DLD1 (cell line): ENCODE data around the gene PCSK5.

Experiments used
- in situ Hi-C: cut with HindIII; loops from 2 replicates; pipeline ENCODE4 v1.10.0; 2017; ENCODE audit warnings: low sequenced_read_pairs

Gene PCSK5

DNA sequence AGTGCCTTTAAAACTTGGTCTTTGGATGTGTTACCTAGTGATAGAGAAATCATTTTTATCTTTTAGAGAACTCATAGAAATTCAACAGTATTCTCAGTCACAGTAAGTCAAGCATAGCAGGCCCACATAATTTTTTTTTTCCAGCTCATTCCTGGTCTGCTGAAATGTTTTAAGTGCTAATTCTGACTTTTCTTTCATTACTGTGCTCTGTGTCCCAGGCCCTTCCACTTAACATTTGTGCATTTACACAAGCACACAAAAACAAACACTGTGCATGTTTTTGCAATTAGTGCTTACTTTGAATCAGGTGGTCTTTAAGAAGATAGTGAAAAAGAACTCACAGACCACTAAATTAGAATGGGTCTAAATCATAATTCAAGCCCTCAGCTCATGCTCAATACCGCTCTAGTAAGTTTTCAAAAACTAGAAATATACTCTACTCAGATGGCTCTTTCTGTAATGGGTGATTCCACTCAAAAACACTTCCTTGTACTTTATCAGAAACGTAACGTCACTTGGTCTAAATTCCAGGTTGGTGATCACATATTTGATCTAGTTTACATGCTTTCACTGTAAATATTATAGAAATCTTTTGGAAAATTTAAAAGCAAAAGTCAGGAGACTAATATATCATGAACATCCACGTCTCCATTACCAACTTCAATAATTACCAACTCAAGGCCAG lies 107.8 kb downstream of the PCSK5 start:
- in situ Hi-C loops: no loop called here

DNA sequence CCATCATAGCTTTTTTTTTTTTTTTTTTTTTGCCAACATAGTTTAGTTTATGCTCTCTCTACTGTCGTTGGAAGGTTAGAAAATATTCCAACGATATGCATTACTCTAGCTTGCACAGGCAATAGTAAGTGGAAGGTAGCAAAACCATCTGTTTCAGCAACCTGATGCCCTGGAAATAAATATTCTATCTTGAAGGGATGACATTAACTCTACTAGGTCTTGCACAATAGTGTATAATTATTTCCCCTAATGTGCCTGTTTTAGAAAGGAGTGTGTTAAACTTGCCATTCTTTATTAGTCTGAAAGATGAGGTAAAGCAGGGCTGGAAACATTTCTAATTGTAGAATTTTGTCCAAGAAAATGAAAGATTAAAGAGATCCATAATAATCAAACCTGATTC lies 111.0 kb downstream of the PCSK5 start:
- in situ Hi-C loops: no loop called here

DNA sequence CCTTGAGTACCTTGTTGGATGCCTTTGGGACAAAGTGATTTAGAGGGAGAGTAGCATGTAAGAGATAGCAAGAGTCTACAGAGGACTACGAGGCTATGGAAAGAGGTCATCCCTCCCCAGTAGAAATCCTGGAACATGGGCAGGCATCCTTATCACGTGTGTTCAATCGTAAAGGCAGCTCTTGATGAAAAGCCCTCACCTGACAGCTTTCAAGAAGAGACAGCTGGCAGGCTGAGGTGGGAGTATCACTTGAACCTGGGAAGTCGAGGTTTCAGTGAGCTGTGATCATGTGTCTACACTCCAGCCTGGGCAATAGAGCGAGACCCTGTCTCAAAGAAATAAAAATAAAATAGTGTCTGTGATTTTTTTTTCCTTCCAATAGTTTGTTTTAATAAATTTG lies 112.6 kb downstream of the PCSK5 start:
- in situ Hi-C loops: no loop called here

DNA sequence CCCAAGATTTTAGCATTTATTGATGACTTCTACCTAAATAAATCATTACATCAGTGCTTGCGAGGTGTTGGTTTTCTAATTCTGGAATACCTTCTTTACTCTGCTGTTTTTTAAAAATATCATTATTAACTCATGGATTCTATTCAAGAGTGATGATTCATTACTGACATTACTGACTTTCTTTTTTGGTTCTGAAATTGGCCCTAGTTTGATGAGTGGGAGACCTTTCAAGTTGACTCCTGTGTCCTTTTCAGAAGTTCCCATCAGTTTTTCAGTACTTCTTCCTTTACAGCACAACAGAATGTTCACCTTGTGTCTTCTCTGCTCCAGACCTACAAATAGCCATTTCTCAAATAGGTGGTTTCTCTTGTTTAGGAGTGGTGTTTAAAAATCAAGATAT lies 114.1 kb downstream of the PCSK5 start:
- in situ Hi-C loops: no loop called here

DNA sequence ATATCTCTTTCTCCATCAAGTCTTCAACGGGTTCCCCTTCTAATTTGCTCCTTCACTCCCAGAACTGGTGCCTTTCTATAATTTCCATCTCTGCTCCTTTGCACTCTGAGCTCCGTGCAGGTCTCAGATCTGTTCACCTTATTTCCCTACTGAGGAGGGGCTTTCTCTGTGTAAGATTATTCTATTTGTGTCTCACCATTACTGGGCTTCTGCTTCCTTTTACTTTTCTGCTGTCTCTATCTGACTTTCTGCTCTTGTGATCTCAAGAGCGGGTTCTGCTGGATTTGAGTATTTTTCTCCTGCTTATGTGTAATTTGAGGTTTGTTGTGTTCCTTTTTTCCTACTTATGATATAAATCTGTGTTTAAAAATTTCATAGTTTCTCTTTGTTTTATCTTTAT lies 117.5 kb downstream of the PCSK5 start:
- in situ Hi-C loops: no loop called here

DNA sequence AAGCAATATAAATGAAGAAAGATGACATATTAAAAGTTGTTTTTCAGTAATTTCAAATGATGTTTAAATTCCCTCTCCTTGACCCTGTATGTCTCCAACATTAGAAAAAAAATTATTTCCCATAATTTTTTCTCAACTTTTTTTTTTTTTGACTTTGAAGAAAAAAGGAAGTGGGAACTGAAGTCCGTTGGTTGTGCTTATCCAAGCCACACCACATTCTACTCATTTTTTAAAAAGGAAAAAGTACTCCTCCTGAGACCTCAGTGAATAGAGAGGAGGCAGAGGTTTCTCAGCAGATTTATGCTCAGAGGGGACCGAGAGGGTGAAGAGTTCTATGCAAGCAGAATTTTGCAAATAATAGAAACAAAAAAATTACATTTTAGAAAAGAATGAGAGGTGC lies 123.3 kb downstream of the PCSK5 start:
- in situ Hi-C loops: no loop called here

DNA sequence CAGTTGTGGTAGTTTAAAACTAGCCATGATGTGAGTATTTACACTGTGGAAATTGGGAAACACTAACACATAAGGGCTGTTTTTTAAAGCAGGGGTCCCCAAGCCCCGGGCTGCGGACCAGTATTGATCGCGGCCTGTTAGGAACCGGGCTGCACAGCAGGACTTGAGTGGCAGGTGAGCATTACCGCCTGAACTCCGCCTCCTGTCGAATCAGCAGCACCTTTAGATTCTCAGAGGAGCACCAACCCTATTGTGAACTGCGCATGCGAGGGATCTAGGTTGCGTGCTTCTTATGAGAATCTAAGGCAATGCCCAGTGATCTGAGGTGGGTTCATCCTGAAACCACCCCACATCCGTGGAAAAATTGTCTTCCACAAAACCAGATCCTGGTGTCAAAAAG lies 127.8 kb downstream of the PCSK5 start:
- in situ Hi-C loops: no loop called here

DNA sequence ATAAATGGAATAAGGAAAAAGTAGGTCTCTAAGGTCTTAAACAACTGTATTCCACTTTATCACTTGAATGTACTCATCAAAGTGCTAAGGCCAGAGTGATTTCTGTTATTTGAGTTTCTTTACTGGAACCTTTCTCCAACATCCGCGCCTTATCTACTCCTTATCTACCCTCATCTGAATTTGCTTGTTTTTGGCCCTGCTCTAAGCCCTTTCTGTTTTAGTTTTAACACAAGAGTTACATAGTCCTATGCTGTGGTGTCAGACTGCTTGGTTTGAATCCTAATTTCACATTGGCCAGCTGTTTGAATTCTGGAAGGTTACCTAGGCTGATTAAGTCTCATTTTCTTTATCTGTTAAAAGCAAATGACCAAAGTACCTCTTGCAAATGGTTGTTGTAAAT lies 128.3 kb downstream of the PCSK5 start:
- in situ Hi-C loops: no loop called here

DNA sequence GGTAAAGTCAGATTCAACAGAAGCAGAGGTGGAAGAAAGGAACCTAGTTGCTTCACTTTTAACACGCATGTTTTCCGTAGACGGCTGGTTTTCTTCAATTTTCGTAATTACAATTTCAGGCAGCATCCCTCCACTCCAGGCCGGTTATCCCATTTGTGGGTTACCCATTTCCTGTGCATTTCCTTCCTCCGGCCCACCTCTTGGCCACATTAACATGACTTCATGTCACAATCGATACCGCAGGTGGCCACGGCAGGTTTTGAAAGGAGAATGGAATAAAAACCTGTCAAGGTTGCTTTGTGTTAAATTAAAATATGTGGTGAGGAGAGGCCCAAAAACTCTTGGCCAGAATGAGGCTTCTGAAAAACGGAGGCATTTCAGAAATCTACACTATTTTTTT lies 130.2 kb downstream of the PCSK5 start:
- in situ Hi-C loops: no loop called here

DNA sequence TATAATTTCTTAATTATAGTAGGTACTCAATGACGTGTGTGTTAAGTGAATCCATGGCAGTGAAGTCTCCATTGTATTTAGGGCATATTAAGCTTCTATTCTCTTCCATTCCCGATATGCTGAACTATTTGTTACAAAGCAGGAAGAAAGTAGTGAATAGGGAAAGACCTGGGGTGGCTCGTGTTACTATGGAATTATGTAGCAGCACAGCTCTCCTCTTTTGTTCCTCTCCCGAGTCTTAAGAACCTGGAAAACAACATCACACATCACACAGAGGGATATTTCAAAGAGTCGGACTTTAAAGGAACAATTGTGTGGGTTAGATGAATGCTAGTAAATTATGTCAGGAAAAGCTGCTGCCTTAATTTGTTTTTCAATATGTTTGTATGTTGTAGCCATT lies 131.8 kb downstream of the PCSK5 start:
- in situ Hi-C loops: no loop called here

DNA sequence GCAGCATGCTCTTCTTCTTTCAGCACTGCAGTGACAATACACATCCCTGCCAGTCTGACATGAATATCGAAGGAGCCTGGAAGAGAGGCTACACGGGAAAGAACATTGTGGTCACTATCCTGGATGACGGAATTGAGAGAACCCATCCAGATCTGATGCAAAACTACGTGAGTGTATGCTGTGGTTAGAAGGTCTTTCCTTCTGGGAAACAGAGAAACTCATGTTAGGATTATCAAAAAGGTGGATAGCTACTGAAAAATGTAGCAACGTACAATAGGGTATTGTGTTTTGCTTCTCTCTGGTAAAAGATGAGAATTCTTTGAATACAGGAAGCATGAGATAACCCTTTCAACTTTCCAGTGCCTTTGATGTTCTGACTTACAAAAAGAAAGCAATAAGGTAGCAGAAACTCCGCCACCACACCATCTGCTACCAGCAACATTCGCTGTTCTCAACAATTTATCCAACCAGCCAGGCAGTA lies 133.3 kb downstream of the PCSK5 start:
- in situ Hi-C loops: no loop called here

DNA sequence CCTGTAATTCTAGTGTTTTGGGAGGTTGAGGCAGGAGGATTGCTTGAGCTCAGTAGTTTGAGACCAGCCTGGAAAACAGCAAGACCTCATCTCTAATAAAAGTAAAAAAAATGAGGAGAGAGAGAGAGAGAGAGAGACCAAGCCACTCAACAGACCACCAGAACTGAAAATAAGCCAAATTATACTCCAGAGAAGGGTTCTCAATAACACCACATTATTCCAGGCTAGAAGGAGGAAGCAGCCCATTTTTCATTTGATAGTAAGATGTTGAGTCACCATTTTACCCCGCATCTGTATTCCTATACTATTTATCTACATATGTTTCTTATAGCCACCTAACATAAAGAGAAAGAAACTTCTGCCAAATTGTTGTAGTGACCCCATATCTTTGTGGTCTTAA lies 134.8 kb downstream of the PCSK5 start:
- in situ Hi-C loops: no loop called here

DNA sequence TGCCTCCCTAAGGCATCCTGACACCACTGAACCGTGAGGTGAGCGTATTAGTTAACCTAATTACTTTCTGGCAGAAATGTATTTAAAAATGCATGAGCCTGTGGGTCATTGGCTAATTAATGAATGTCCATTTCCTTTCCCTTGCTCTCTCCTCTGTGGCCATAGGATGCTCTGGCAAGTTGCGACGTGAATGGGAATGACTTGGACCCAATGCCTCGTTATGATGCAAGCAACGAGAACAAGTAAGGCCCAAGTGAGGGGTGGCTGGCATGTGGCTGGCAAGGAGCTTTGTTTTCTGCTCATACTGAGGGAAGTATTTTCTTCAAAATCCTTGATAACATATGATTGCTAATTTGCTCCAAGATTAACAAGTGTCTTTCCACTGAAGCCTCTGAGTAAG lies 136.3 kb downstream of the PCSK5 start:
- in situ Hi-C loops: no loop called here

DNA sequence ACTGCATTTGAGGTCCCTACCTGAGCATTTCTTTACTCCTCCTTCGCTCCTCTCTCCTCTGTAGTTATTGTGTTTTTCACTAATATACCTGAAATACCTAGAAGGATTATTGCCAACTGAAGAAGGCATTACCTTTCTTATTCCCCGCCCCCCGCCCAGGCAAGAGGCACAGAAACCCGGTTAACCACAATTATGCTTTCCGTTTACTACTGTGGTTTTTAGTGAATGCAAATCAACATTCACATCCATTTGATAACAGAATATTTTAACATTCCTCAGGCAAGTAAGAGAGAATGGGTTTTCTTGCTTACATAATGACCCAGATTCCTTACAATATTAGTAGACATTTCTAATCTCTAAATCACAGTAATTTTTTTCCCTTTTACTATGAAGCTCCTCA lies 136.9 kb downstream of the PCSK5 start:
- in situ Hi-C loops: no loop called here

DNA sequence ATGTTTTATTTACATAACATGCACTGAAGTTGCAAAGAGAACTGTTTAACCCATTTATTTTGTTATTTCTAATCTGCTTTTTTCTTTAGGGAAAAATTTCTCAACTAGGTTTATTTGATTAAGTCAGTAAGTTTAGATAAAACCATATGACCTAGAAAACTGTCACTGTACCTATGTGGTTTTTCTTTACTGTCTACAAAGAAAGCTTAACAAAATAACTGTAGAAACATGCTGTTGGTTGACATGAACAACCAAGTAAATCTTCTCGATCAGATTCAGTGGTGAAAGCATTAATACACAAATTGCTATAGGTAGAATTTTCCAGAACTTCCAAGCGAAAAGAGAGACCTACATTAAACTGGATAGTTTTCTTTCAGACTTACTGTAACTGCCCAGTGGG lies 137.4 kb downstream of the PCSK5 start:
- in situ Hi-C loops: no loop called here

DNA sequence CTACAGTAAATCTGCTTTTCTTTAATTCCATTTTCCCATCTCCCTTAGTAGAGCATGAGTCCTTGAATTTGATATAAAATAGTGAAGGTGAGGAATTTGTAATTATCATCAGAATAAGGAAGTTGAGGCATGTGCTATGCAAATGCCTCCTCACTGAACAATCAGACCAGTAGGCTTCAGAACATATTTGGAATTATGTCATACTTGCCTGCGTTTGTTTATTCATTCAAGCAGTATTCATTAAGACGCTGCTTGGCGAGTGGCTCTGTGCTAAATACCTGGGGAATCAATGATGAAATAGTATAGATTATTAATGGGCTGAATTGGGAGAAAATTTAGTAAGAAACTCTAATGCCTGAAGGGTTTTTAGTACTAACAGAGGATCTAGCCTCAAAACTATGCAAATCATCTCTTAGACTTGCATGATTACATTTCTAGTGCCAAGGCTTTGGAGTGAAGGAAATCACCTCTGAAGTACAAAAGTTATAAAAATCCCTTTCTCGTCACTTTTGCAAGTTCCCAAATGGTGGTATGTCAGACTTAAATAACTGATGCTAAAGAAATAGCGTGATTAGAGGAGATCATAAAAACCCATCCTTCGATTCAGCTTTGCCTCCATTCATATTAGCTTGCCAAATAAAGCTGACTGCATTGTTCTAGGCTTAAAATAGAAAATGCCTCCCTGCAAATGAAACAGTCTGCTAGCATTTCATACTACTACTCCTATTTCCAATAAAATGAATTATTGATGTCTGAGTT lies 141.7 kb downstream of the PCSK5 start:
- in situ Hi-C loops: no loop called here

DNA sequence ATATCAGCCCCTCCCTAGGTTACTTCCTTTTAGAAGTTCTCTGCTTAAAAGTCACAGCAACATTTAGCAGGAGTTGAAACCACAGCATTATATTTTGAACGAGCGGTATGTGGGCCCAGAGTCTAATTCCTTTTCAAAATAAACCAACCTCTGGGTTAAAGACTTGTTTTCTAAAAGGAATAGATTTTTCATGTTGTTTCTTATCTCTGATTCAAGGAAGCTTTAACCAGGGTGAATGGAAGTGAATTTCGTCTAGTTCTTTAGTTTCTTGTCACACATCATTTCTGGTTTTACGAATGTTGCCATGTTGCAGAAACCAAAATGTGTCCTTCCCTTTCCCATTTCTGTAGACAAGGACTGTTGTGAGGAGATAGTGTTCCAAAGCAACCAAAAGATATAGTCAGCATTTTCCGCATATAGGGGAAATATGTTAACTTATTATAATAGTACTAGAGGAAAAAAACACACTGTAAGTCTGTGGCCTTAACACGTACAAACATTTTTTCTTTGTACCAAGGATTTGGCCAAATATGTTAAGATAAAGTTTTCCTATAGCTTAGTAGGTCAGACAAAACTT lies 142.4 kb downstream of the PCSK5 start:
- in situ Hi-C loops: no loop called here

DNA sequence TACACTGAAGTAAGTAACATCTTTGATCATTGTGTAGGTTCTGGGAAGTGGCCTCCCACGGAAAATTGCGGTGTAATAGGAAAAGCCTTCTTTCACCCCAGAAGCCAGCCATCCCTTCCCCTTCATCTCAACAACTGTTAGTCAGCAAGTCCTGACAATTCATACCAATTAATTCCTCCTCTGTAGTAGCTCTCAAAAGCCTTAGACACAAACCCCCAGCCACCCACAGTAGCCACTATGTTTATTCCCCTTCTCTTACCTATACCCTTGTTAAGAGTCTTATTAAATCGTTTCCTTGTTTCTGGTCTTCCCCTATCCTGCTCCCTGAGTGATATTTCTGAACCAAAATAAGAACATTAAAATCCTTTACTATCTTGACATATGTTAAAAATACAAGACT lies 143.6 kb downstream of the PCSK5 start:
- in situ Hi-C loops: no loop called here

DNA sequence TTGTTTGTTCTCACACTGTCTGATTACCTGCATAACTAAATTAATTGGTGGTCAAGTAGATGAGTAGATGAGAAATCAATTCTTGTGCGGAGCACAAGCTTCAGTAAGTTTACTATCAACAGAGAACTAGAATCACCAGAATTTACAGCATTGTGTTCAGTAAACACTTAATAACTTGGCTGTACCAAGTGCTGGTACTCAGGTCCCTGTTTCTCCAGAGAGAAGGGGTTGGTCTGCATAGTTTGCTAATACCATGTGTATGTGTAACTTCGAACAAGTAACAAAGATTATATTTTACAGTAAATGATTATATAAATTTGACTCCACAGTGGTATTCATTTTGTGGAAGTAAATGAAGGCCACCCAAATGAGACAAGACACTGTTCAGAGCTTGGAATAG lies 146.3 kb downstream of the PCSK5 start:
- in situ Hi-C loops: no loop called here

DNA sequence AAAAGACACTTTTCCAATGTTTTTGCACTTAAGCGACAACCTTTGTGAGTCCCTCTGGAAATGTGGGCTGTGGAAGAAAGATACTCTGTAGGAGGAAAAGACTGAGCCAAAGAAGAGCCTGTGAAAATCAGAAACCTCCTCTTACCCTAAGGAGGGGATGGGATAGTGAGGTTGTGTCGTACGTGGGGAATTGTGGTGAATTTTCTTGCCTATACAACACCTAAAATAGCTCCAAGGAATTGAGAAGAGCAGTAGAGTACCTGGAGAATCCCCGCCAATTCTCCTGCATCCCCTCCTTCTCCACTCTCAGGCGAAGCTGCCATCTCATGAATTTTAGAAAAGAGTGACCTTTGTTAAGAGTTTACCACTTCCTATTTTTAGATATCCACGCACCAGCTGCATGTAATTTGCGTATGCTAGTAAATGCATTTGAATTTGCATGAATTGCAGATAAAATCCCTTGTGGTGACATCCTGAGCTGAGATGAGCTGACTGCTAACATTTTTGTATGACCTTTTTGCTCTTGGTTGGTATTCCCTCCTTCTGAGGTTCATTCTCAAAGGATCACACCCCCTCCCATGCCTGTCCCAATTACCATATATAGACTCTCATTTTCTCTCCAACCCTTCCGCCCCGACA lies 147.2 kb downstream of the PCSK5 start:
- in situ Hi-C loops: no loop called here

DNA sequence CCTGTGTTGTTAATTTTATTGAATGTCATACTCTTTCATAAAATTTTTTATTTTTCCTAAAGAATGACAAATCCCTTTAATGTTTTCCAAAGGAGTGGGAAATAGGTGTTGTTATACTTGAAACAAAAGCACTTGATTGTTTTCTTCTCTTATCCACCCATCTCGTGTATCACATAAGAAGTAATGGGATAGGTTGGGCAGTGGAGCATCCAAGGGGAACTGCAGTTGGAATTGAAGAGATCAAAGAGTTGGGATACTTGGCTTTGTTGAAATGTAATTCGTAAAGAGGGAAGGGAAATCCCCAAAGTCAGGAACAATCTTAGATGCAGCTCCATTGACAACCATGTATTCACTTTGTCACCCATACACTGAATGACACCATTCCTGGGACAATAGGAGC lies 148.0 kb downstream of the PCSK5 start:
- in situ Hi-C loops: no loop called here
